ENCODE results near the gene TCFL5. TPM values are rescaled to one million over a fixed set of nuclear protein-coding genes. Genes with fewer than 3 reads are reported as not detected.

Gene TCFL5
- total and polyA plus RNA-seq, 2 donors (not counting 3 experiments of a cell fraction or from before 2014, with no cell fraction given), result 4.4 to 11.1 TPM

GRCh38 chr20:62820208-62820961, 41.2 kb downstream of the TCFL5 start:
- Histone ChIP-seq H3K9me3 (replicated peaks; ENCODE audit: control insufficient read depth, insufficient read depth, low read length) (no peaks in the 10 kb centered on the region), H3K36me3 (ENCODE audit: control insufficient read depth in 2 of 2, extremely low read depth in 1 of 2, insufficient read depth in 2 of 2, low read length in 2 of 2) (no peaks in the 10 kb centered on the region), H3K4me2 (ENCODE audit: insufficient read depth, low read length) (no peak overlapping the region), H3K4me1 (ENCODE audit: control insufficient read depth, extremely low read depth, insufficient read depth, low read length) (peaks cover 18% of the 10 kb centered on the region), H3K9ac (replicated peaks; ENCODE audit: extremely low read depth, insufficient read depth, low read length) (no peak overlapping the region), H3K27ac (ENCODE audit: insufficient read depth, low read depth, low read length) (no peak overlapping the region), H2AFZ (ENCODE audit: low read depth, low read length) (no peak overlapping the region), H3K79me2 (ENCODE audit: control insufficient read depth, insufficient read depth, low read length) (no peaks in the 10 kb centered on the region), H3K9me1 (replicated peaks; ENCODE audit: control insufficient read depth, extremely low read depth, insufficient read depth, low read length) (no peaks in the 10 kb centered on the region), H3K27me3 (ENCODE audit: control insufficient read depth in 2 of 2, insufficient read depth in 2 of 2, low read length in 2 of 2) (peaks cover 12 to 23% of the 10 kb centered on the region in 2 experiments), H4K20me1 (replicated peaks; ENCODE audit: control insufficient read depth, extremely low read depth, insufficient read depth, low read length) (no peaks in the 10 kb centered on the region), H3K4me3 (replicated peaks in 1 of 3; ENCODE audit: insufficient read depth in 1 of 3, low read depth in 1 of 3, low read length in 3 of 3) (no peak overlapping the region)
- no peak for TF ChIP-seq JUN (IDR thresholded peaks at IDR 0.05; ENCODE audit: borderline replicate concordance, insufficient read depth, insufficient read length, low read depth)
- TF ChIP-seq MYC (IDR thresholded peaks at IDR 0.05; ENCODE audit: low read depth, low read length), result no peak
- no peak for TF ChIP-seq FOS (IDR thresholded peaks at IDR 0.05; ENCODE audit: borderline replicate concordance, insufficient read depth, low read length)
- no peak for TF ChIP-seq GATA2 (IDR thresholded peaks at IDR 0.05; ENCODE audit: insufficient read depth, insufficient read length, low read depth, low read length)
- no peak for TF ChIP-seq POLR2A (IDR thresholded peaks at IDR 0.05; ENCODE audit: low read depth, low read length)
- no peak for TF ChIP-seq MAX (IDR thresholded peaks at IDR 0.05; ENCODE audit: insufficient read depth, insufficient read length)
- no peak for TF ChIP-seq EZH2 (IDR thresholded peaks at IDR 0.05; ENCODE audit: borderline replicate concordance, low read depth, low read length, severe bottlenecking)
- no peak for TF ChIP-seq POLR2AphosphoS5 (IDR thresholded peaks at IDR 0.05; ENCODE audit: insufficient read depth, low read depth, low read length)
- no peak for TF ChIP-seq CTCF (IDR thresholded peaks at IDR 0.05; ENCODE audit: extremely low read depth in 1 of 2, insufficient read depth in 1 of 2, low read depth in 1 of 2, low read length in 2 of 2)
- ChIA-PET CTCF (no interaction called here), POLR2A (no interaction called here)
- FAIRE-seq, result no peak
- dilution Hi-C loops (cut with MboI; ENCODE audit: extremely low pct_ligation_motif_present, low sequenced_read_pairs) (no loop called here), intact Hi-C loops (cut with micrococcal nuclease) (no loop called here)
- DNase-seq (ENCODE audit: low read depth, low spot score), result no peak
- BruUV-seq (replicated peaks), result no TSS peak

All from endothelial cell of umbilical vein (primary cell).